Activated CD8-positive, alpha-beta memory T cell treated with anti-CD3 and anti-CD28 coated beads for 48 hours (primary cell): ENCODE data around the gene FKBP14.

Source experiments
- DNase-seq, 3 experiments: peaks; one replicate each; pipeline ENCODE4 v3.0.0-alpha.2; 2020; ENCODE audit warnings: low read depth in 2 of 3, low spot score in 2 of 3

The FKBP14 gene

DNA sequence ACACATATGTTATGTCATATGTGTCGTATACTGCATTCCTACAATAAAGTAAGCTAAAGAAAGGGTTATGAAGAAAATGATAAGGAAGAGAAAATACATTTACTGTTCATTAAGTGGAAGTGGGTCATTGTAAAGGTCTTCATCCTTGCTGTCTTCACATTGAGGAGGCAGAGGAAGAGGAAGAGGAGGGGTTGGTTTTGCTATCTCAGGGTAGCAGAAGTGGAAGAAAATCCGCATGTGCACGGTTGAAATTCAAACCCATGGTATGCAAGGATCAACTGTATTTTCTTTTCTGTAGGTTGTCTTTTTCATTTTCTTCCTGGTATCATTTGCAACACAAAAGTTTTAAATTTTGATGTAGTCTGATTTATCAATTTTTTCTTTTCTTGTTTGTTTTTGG lies 8.0 kb upstream of the FKBP14 start:
- DNase-seq: no peak

DNA sequence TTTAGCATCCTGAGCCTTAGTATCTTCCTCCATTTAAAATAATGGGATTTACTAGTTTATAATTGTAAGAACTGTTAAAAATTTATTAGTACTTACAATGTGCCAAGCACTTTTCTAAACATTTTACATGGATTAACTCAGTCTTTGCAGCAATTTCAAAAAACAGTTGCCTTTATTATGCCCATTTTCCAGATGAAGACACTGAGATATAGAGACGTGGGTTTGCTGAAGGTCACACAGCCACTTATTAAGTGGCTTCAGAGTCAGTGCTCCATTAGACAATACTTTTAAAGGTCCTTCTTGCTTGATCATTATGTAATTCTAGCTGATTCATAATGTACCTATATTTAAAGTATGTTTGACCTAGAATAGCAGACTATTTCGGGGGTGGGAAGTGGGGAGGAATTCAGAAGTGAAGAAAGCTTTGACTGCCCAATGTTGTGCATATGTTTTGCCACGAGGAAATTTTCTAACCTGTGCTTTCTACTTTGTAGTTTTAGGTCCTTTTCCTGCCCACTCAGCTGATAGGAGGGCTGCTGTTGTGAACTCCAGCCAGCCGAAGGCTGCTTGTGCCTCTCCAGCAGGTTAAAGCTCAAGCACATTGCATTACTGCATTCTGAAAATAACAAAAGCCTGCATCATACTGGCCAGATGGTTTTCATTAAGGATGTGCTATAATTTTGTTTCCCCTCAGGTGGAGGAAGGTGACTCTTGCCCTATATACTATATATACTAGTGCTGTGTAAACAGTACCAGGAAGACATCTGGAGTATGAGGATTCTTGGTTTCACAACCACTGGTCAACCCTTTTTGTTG lies 6.0 kb upstream of the FKBP14 start:
- no peak for DNase-seq

DNA sequence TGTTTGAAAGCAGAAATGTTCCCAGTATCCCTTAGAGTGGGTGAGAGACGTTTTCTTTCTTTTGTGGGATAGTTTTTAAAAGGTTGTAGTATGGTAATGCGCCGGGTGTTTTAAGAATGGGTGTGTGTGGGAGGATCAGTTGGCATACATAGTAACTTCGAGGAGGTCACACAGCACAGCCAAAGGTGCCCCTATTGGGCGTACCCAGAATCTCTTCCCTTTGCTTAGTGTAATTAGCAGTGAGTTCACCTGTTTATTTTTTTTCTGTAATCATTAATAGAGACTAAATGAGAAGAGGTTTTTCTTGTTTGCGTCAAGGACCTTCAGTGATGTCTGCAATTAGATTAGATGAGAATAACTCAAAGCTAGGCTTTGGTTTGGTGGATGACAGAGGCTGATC lies 3.2 kb upstream of the FKBP14 start:
- DNase-seq: no peak

DNA sequence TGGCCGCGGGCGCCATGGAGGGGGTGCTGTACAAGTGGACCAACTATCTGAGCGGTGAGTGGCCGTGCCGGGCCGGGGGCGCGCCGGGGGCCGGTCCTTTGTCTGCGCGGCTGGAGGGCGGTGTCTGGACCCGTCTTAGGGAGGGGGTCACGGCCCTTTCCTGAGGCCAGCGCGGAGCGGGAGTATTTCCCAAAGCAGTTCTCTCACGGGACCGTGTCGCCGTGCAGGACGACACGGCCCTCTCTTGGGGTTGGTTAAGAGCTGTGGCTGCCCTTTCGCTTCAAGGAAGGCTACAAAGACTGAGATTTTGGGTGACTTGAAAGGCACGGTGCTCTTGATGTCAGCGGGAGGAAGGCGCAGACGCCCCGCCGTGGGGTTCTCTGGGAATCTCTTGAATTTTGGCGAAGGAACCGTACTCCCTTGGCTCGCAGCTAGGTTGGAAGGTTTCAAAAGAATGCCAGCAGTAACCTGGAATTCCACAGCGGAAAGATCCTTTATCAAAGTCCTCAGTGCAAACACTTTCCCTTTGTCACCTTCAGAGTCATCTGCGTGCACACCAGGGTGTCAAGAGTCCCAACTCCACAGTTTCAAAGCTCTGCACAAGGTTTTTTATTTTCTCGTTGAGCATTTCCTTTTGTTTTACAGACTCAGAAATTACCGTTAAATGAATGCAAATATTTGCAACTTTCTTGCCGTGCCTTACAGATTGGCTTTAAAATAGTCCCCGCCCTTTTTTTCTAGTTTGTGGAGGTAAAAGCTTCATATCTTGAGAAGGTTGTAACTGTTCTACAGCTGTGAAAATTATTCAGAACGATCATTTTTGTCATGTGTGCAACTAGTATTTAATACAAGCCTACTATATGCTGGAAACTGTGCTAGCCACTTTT lies 2.5 kb upstream of the FKBP14 start:
- DNase-seq: peak in 1 of 3 experiments; percentile 16

DNA sequence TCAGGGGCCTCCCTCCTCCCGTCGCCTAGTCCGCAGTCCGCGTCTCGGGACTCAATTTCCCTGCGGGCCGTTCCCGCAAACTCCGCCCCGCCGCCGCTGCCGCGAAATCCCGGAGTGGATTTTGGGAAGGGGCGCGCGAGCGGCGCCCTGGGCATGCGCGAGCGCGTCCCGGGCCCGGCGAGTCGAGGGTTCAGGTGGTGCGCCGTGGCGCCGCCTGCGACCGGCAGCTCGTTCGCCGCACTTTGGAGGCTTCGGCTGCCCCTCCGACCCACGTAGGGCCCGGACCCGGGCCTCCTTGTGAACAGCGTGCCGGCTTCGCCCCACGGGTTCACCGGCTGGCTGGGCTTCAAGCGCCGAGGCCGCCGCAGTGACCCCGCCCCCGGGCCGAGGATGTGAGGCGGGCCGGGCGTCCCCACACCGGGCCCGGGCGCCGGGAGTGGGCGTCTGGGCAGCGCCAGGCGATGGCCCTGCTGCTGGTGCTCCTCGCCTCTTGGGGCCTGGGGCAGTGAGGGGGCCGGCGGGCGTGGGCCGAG lies 1.8 kb upstream of the FKBP14 start, which contains the start of gene PLEKHA8:
PLEKHA8 (plus strand) TSS at position 197 of the 533 bp plus-strand sequence. CDS start 351 bp downstream, outside the sequence.
- DNase-seq: peak; percentile 80 to 85 (median 83)

DNA sequence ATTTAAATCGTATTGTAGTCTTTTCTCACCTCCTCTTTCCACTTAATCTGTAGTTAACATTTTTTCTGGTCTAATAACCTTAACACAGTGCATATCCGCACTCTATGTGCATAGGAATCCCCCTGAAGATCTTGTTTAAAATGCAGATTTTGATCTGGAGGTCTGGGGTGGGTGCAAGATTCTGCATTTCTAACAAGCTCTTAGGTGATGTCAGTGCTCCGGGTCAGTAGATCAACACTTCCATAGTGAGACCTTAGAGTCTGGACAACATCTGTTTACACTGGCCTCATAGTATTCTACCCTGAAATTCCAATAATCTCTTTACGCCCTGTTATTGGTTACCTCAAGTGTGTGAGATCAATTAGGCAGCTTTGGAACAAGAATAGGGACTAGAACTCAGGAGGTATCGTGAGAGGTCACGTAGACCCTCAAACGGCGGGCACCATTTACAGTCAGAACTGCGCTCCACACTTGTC lies 1.3 kb upstream of the FKBP14 start:
- DNase-seq: no peak

DNA sequence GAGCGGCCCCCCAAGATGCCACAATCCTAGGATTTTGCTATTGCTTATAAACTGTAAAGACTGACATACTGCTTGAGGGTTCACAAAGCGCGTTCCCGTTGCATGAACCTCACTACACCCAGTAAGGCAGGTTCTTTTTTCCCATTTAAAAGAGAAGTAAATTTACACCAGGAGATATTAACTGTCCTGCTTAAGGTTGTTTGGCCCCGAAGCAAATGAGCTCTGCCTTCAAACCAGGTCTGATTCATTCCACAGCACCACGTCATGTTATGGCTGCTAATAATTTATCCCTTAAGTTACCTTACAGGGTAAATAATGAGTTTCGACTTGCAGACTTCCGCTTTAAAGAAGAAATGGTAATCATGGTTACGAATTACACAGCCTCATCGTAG lies 559 bp upstream of the FKBP14 start:
- DNase-seq: no peak

DNA sequence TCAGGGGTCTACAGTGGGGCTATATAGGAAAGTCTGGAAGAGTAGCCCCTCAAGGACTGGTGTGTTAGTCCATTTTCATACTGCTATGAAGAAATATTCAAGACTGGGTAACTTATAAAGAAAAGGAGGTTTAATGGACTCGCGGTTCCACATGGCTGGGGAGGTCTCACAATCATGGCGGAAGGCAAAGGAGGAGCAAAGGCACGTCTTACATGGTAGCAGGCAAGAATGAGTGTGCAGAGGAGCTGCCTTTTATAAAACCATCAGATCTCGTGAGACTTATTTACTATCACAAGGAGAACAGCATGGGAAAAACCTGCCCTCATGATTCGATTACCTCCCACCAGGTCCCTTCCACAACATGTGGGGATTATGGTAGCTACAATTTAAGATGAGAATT lies 3.0 kb downstream of the FKBP14 start:
- DNase-seq: no peak

DNA sequence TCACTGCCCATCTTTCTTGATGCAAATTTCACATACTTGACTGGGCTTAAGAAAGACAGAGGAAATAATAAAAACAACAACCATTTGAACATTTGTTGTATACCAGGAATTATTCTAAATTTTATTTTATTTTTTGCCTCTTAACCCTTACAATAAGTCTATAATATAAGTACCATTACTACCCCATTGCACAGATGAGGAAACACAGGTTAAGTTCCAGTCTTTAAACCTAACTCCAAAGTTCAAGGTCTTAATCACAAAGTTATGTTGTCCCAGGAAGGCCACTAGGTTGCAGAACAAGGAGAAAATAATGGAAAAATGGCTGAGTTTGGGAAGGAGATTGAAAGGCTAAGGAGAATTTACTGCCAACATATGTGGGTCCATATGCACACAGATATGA lies 3.5 kb downstream of the FKBP14 start:
- DNase-seq: no peak

DNA sequence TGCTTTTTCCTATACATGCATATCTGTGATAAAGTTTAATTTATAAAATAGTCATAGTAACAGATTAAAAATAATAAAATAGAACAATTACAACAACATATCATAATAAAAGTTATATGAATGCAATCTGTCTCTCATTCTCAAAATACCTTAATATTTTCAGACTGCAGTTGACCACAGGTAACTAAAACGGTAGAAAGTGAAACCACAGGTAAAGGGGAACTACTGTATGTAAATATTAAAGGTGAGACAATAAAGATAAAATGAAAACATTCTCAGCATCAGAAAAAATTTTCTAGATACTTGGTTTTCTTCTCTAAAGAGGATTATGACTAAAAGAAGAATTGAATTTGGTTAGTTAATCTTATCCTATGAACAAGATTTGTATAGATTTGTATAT lies 6.0 kb downstream of the FKBP14 start:
- no peak for DNase-seq

DNA sequence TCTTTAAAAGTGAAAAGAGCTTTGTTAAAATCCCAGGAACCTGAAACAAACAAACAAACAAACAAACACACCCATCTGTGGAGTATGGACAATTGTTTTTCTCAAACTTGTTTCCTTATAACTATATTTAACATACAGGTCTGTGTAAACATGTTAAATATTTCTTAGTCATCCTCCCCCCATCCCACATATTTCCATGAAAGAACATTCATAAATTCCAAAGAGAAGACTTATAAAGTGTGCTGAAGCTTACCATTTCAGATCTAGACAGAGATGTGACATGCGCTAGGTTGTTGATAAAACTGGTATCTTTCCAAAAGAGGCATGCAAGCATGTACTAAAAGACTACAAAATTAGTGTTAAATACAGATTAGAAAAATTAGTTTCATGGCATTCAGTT lies 6.5 kb downstream of the FKBP14 start:
- DNase-seq: no peak

DNA sequence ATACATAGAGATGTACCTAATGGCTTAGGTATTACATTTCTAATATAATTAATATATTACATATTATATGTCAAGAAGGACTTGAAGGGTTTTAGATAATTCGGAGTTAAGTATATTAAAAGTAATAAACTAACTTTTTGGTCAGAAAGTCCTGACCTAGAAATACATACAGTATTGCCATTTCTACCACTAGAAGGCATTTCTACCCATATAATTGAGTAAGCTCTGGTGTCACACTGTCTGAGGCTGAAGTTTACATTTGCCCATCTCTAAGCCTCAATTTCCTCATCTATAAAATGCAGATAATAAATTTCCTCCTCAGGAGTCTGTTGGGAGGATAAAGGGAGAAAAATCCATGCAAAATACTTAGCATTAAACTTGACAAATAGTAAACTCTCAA lies 7.1 kb downstream of the FKBP14 start:
- no peak for DNase-seq

DNA sequence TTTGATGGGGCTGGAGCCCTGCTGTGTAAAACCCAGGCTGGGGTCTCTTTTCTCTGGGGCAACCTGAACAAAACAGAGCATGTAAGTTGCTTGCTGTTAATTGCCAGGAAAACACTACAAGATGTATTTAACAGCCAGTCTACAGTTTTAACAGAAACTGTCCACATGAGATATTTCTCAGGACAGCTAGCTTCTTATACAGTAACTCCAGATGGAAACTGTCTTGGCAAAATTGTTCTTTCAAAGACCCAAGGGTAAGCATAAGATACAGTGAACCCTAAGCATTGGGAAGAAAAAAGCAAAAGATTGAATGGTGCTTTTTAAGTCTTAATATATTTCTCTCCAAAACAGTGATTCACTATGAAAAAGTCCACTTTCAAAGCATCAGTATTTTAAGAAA lies 8.1 kb downstream of the FKBP14 start:
- DNase-seq: no peak

DNA sequence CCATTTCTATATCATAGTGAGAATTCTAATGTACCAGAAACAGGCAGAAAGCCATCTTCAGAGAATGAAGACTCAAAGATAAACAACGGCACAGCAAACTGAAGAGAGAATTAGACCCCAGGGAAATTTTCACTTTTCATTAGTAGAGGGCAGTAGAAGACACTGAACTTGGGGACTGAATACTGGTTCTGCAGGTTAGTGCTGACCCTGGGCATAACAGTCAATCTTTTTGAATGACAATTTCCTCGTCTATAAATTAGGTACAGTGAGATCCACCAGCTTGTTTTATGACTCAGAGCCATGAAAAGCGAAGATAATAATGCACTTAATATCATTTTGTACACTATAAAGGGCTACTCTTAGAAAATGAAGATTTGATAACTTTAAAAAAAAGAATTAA lies 13.7 kb downstream of the FKBP14 start:
- DNase-seq: no peak

DNA sequence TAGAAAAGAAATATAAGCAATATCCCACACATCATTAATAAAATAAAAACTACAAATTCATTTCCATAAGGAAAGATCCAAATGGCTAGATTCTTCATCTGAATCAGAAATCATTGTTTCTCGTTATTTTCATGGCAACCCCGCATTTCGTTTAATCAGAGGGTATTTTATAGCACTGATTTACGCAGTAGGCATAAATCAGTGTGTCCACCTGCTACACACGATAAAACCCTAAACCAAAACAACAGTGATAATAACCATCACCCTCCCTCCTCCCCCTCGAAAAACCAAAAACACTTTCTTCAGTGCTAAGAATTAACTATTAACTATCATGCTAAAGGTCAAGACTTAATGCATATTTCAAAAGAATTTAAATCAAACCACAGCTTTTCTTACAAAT lies 16.5 kb downstream of the FKBP14 start:
- no peak for DNase-seq

DNA sequence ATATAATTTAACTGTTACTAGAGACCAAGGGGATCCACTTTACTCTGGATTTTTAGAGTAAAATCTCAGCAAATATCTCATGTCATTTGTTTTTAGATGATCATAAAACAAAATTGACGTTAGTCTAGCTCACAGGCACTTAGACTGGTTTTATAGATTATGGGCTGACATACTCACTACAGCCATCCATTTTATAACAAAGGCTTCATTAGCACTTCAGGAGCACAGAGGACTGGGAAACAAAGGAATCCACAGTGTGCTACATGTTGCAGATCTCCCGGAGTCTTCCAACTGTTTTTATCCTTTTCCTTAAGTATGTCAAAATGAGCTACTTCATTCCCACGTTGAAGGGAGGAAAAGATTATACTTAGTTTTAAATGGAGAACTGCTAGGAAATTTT lies 21.0 kb downstream of the FKBP14 start:
- DNase-seq: no peak

DNA sequence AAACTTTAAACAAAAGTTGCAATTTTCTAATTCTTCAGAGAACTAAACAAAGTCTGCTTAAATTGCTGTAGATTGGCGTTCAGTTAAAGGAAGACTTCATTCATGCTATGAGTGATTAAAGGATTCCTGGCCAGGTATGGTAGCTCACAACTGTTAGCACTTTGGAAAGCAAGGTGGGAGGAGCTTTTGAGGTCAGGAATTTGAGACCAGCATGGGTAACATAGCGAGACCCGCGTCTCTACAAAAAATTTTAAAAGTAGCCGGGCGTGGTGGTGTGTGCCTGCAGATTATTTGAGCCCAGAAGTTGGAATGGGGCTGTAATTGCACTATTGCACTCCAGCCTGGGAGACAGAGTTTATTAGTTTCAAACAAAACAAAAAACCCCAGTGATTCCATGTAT lies 23.4 kb downstream of the FKBP14 start:
- no peak for DNase-seq

DNA sequence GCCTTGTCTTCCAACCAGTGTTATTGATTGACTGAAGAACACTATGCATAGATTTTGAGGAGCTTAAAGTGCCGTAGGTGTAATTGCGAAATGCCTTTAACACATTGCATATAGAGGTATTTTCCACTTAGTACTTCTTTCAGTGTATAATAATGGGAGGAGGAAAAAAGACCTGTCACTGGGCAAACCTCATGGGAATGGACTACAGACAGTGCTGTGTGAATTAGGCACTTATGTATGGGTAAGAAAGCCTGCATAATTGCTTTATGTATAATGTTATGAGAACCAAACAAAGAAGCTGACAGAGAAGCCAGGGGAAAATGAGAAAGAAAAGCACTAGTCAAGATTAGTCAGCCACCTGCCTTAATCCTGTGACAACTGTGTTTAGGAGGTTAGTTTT lies 24.5 kb downstream of the FKBP14 start:
- no peak for DNase-seq

DNA sequence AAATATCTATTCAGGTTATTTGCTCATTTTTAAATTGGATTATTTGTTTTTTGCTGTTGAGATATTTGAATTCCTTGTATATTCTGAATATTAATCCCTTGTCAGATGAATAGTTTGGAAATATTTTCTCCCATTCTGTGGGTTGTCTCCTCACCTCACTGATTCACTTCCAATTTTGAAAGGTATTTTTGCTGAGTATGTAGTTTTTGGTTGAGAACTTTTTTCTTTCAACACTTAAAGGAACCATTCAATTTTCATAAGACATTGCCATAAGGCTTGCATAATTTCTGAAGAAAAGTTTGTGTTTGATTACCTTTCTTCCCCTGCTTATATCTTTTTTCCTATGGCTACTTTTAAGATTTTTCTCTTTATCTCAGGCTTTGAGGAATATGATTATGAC lies 28.0 kb downstream of the FKBP14 start:
- no peak for DNase-seq

DNA sequence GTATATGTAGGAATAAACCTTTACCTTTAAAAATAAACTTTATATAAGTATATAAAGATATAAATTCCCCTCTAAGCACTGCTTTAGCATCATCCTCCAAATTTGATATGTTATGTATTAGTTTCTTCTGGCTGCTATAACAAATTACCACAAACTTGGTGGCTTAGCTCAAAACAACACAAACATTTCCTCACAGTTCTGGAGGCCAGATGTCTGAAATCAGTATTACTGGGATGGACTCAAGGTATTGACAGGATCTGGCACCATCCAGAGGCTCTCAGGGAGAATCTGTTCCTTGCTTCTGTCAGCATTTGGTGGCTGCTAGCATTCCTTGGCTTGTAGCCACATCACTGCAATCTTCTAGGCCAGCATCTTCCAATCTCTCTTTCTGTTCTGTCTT lies 30.2 kb downstream of the FKBP14 start:
- no peak for DNase-seq

DNA sequence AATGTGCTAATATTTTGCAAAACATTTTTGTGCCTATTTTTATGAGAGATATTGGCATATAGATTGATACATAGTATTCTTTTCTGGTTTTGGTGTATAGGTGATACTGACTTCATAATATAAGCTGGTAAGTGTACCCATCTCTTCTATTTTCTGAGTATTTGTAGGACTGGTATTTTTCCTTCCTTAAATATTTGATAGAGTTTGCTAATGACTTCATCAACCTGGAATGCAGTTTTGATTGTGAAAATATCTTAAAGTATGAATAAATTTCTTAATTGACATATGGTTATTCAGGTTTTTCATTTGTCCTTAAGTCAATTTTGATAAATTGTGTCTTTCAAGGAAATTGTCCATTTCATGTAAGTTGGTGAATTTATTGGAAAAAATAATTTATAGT lies 30.9 kb downstream of the FKBP14 start:
- no peak for DNase-seq

DNA sequence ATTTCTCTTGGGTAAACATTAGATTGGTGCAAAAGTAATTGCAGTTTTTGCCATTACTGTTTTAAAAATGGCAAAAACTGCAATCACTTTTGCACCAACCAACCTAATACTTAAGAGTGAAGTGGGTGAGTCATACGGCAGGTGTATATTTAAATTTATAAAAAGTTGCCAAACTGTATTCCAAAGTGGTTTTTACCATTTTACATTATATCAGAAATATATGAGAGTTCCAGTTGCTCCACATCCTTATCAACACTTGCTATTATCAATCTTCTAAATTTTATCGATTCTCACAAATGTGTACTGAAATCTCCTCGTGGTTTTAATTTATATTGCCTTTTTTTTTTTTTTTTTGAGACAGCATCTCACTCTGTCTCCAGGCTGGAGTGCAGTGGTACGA lies 33.4 kb downstream of the FKBP14 start:
- DNase-seq: no peak
